ENCODE data around the gene ATP5F1E.
"Not testable (repeated sequence)": the region's sequence is repeated elsewhere in the genome, so short reads cannot be mapped to it uniquely, and the experiment has no call there.

Gene ATP5F1E

GRCh38 chr20:58988565-58988882 is 43.6 kb downstream of the ATP5F1E start:
- DNase-seq (ENCODE audit: low spot score) = no peak

DNA sequence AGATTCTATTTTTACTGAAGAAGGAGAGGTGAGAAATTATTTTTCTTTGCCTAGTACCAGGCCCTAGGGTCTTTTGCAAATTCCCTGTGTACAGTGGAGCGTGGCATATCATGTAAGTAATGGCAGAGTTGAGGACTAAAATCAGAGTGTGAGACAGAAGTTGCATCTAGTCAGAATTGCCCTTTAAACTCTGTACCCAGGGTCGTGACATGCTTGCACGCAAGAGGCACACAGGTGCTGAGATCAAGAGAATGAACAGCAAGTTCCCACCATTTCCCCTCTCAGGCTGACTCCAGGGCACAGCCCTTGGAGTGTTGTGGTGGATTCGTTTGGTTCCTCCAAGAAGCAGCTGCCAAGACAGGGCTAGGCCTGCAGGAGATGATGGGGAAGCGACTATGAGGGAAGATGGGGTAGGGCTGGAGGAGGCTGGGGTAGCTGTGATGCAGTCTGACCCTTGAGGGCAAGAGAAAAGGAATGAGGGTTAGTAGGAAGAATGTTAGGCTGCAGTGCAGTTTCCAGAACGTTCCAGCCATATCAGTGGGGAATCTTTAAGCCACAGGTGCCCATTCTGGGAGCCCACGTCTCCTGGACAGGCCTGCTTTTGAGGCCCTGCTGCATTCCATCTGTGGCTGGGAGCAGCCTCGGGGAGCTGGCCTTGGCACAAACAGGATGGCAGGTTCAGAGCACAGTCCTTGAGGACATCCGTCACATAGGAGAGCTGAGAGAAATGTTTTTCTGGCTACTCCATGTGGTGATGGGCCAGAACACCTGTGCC is 44.2 kb downstream of the ATP5F1E start:
- DNase-seq (ENCODE audit: low spot score) = no peak

GRCh38 chr20:58986968-58987517 is 45.1 kb downstream of the ATP5F1E start:
- DNase-seq (ENCODE audit: low spot score) = no peak

- DNase-seq (ENCODE audit: low spot score) = no peak
Observed at GRCh38 chr20:58986286-58986967, 45.7 kb downstream of the ATP5F1E start.

DNA sequence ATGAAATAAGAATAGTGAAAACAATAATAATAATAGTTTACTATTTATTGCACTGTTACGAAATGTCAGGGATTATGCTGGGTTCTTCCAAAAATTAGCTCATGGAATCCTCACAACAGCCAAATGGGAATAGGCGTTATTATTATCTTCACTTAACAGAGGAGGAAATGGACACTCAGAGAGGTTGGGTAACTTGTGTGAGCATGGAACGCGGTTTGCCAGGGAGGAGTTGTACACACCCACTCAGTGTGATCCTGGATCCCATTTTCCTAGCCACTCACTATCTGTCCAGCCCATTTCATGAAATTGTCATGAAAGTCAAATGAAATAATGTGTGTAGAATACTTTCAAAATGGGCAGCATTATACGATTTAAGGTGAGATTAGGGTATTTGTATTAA is 46.5 kb downstream of the ATP5F1E start:
- DNase-seq (ENCODE audit: low spot score) = no peak

DNA sequence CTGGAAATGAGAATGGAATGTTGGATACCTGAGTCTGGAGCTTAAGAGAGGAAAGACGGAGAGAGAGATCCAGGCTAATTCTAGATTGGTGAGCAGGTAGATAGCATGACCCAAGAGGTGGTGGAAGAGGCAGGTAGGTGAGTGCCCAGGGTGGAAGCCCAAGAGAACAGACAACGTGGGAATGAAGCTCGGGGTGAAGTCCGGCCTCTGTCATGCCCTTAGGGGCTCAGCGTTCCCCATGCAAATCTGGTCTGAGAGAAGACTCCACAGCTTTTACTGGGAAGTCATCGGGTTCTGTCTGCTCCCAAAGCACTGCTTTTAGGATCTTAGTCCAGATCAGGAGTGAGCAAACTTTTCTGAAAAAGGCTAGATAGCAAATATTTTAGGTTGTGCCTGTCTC is 47.4 kb downstream of the ATP5F1E start:
- DNase-seq (ENCODE audit: low spot score) = no peak

- DNase-seq (ENCODE audit: low spot score) = not testable (repeated sequence)
Observed at GRCh38 chr20:58983115-58983468, 49.0 kb downstream of the ATP5F1E start.

DNA sequence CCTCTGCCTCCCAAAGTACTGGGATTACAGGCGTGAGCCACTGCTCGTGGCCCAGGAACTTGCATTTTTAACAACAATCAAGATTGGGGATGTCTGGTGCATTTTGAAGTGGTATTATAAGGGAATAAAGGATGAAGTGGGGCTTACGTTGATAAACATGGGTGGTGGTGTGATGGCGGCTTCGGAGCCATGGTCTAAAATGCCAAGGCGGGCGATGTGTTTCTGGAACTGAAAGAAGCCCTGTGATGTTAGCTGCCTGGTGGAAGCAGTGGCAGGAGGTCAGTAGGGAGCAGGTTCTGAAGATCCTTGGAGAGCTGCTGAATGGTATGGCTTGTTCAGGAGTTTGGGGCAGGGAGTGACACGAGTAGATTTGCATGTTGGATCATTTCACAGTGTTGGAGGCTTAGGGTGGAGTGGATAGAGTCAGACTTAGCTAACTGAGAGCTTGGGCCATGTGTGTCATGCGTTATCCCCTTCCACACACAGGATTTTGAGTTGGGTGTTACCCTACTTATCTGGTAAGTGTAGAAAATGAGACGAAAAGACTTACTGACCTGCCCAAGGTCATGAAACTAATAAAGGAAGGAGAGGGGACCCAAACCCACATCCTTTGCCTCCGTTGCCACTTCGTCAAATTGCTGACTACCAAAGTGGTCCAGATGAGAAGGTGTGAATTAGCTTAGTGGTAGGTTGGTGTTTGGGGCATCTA is 49.6 kb downstream of the ATP5F1E start:
- peak; percentile 16 for DNase-seq (ENCODE audit: low spot score)

- DNase-seq (ENCODE audit: low spot score) = peak; percentile 56
Observed at GRCh38 chr20:58981628-58982364, 50.3 kb downstream of the ATP5F1E start.

- DNase-seq (ENCODE audit: low spot score) = peak; percentile 86
Observed at GRCh38 chr20:58980711-58981627, 51.2 kb downstream of the ATP5F1E start, which contains the start of gene NELFCD. TSS of gene NELFCD (plus strand) at chr20:58981256. CDS start at chr20:58981310, 54 bp downstream.

- no peak for DNase-seq (ENCODE audit: low spot score)
Observed at GRCh38 chr20:58978351-58979190, 53.6 kb downstream of the ATP5F1E start.

DNA sequence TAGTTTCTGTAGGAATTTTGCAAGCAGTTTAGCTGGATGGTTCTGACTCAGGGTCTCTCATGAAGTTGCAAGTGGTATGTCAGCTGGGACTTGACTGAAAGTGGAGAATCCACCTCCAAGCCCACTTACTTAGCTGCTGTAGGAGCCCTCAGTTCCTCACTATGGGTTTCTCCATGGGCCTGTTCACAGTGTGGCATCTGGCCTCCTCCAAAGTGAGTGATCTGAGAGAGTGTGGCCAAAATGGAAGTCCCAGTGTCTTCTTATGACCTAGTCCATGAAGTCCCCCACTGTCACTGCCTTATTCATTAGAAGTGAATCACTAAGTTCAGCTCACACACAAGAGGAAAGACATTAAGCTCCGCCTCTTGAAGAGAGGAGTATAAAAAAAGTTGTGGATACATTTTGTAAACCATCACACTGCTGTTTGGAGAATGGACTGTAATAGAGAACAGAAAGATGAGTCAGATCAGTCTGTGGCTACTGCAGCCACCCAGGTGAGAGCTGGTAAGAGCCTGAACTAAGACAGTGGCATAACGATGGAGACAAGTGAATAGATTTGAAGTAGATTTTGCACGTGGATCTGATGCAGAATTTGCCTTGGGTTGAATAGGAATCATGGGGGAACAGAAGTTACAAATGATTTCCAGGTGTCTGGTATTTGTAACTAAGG is 55.9 kb downstream of the ATP5F1E start:
- DNase-seq (ENCODE audit: low spot score) = no peak

Measured in NAMALWA (cell line).